GM13976 (cell line): ENCODE results near the gene TCEAL3.
A peak's percentile ranks its signal among the peaks of the same experiment; 100 is the strongest.

Experiments used
- DNase-seq: peaks from one replicate; pipeline ENCODE4 v3.0.0; 2012; ENCODE audit warnings: low spot score
- CTCF ChIP-seq: IDR thresholded peaks from 2 replicates; pipeline ENCODE4 v1.5.1; 2012; ENCODE audit warnings: borderline replicate concordance, mild to moderate bottlenecking; ENCODE audit not compliant: insufficient read depth; ENCODE audit errors: extremely low read depth, missing control alignments, control extremely low read depth
- in situ Hi-C: fragments of 300-500 bp; cut with MboI; formaldehyde crosslinking; loops from one replicate; pipeline ENCODE4 v1.12.0; 2022; ENCODE audit warnings: low sequenced_read_pairs, mixed read lengths, inconsistent platforms; ENCODE audit not compliant: unreplicated experiment

The TCEAL3 gene

GRCh38 chrX:103608306-103608963 lies 672 bp downstream of the TCEAL3 start:
- in situ Hi-C loops = no loop called here
- peak; percentile 19 for DNase-seq
- TF ChIP-seq CTCF = no peak

- no peak for TF ChIP-seq CTCF
- no peak for DNase-seq
- in situ Hi-C loops = no loop called here
Observed at GRCh38 chrX:103610282-103610681, 2.5 kb downstream of the TCEAL3 start.

- no peak for DNase-seq
- in situ Hi-C loops = no loop called here
- no peak for TF ChIP-seq CTCF
Observed at GRCh38 chrX:103613362-103613890, 5.7 kb downstream of the TCEAL3 start.

- no peak for TF ChIP-seq CTCF
- in situ Hi-C loops = no loop called here
- DNase-seq = no peak
Observed at GRCh38 chrX:103614999-103615398, 7.2 kb downstream of the TCEAL3 start.

- no peak for DNase-seq
- in situ Hi-C loops = no loop called here
- TF ChIP-seq CTCF = no peak
Observed at GRCh38 chrX:103615781-103616371, 8.1 kb downstream of the TCEAL3 start.

GRCh38 chrX:103616676-103617186 lies 9.0 kb downstream of the TCEAL3 start:
- in situ Hi-C loops = no loop called here
- DNase-seq = no peak
- TF ChIP-seq CTCF = no peak
